Cardiac septum (tissue), 1 donor: Measurements from ENCODE around the gene PPP6R2. TPM values are rescaled to one million over a fixed set of nuclear protein-coding genes. Genes with fewer than 3 reads are reported as not detected.

Experiments used
- DNase-seq: peaks from one replicate; pipeline ENCODE4 v3.0.0-alpha.2; 2020; ENCODE audit warnings: low spot score
- intact Hi-C: fragments of 100-400 bp; cut with DNase I; formaldehyde crosslinking; loops from one replicate; pipeline ENCODE4 v1.14.0; 2022
- total RNA-seq: library from RNA; stranded (reverse); fragmentation: NEBNext Ultra II Directional; extraction: Animal tissue kit (Norgen Biotek cat#: 25700); gene quantifications from one replicate; pipeline ENCODE4 v1.2.1, GENCODE V29; 2021
- donor health status: DM: no; HTN: no; CAD: no.

Gene PPP6R2
- total RNA-seq, 1 donor from 2014 or later, result 37.1 TPM

DNA sequence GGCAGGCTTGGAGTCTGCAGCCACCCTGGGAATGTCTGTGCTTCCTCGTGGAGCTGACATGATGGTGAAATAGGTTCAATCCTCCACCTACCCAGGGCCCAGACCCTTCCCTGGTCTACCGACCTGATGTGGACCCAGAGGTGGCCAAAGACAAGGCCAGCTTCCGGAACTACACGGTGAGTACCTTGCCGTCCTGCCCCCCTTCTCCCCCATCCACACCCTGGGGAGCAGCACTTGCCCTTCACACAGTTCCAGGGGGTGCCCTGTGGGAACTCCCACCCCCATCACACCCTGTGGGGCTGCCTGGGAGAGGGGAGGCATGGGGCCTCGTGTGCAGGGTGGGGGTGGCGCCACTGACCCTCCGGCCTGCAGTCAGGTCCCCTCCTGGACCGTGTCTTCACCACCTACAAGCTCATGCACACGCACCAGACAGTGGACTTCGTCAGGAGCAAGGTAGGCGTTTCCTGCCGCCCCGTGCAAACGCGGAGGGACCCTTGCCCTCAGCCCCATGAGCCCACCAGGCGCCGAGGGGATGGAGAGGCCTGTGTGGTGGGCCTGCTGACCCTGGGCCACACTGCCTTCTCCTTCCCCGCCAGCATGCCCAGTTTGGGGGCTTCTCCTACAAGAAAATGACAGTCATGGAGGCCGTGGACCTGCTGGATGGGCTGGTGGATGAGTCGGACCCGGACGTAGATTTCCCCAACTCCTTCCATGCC is 144.3 kb downstream of the PPP6R2 start:
- intact Hi-C loops, result no loop called here
- no peak for DNase-seq

DNA sequence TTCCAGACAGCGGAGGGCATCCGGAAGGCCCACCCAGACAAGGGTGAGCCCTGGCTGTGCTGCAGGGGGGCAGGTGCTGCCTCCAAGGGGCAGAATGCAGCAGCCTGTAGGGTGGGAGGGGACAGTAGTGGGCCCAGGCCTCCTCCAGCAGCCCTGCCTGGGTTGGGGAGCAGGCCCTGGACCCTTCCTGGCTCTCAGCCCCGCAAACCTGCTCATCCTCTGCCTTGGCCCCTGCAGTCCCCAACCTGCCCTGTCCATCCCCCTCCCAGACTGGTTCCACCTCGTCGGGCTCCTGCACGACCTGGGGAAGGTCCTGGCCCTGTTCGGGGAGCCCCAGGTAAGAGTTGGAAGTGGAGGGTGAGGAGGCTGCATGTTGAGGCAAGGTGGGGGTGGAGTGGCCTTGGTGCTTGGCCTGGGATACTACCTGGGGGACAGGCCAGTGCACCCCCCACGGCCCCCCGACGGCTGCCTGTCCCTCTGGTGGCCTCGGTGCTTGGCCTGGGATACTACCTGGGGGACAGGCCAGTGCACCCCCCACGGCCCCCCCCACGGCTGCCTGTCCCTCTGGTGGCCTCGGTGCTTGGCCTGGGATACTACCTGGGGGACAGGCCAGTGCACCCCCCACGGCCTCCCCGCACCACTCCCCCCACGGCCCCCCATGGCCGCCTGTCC is 145.0 kb downstream of the PPP6R2 start:
- no peak for DNase-seq

GRCh38 chr22:50488886-50489285 is 145.8 kb downstream of the PPP6R2 start:
- intact Hi-C loops, result no loop called here
- no peak for DNase-seq

More for the DNA sequence above, 145.0 kb downstream of the PPP6R2 start:
- intact Hi-C loops, result no loop called here

DNA sequence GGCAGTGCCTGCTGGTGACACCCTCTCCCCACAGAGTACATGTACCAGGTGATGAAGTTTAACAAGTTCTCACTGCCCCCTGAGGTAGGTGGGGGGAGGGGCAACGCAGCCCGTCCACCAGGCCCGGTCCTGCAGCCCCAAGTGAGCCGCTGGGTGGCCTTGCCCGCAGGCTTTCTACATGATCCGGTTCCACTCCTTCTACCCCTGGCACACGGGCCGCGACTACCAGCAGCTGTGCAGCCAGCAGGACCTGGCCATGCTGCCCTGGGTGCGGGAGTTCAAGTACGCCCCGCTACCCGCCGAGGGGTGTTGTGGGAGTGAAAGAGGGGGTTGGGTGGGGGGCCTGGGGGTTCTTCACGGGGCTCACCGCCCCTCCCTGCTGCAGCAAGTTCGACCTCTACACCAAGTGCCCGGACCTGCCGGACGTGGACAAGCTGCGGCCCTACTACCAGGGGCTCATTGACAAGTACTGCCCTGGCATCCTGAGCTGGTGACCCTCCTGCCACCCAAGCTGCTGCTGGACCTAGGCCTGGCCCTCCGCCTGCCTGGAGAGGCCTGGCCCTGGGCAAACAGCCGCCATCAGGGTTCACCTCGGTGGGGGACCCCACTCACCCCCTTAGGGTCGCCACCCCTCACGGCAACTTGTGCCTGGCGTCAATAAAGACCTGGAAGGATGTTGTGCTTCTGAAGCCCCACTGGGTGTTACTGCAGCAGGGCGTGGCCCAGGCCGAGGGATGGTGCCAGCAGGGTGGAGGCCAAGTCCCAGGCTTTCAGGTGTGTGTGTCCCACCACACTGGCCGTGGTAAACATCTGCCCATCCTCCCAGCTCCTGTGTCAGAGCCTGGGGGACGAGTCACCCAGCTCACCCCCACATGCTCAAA is 146.5 kb downstream of the PPP6R2 start:
- no peak for DNase-seq
- intact Hi-C loops, result no loop called here

- no peak for DNase-seq
- intact Hi-C loops, result no loop called here
These were observed 147.6 kb downstream of the PPP6R2 start for GRCh38 chr22:50490531-50491308.

Other genes starting within 250 kb of the PPP6R2 start
- 0.30 TPM for gene PANX2, start 172.6 kb upstream of the PPP6R2 start, total RNA-seq
- gene TRABD, start 157.4 kb upstream of the PPP6R2 start, total RNA-seq, result 20.1 TPM
- gene SELENOO, start 142.3 kb upstream of the PPP6R2 start, total RNA-seq, result 12.7 TPM
- gene TUBGCP6, start 98.3 kb upstream of the PPP6R2 start, total RNA-seq, result 22.8 TPM
- gene HDAC10, start 92.1 kb upstream of the PPP6R2 start, total RNA-seq, result 13.1 TPM
- 32.5 TPM for gene MAPK12, start 81.6 kb upstream of the PPP6R2 start, total RNA-seq
- 11.7 TPM for gene MAPK11, start 72.9 kb upstream of the PPP6R2 start, total RNA-seq
- gene PLXNB2, start 35.7 kb upstream of the PPP6R2 start, total RNA-seq, result 85.7 TPM
- gene DENND6B, start 16.3 kb upstream of the PPP6R2 start, total RNA-seq, result 2.8 TPM
- 63.5 TPM for gene SBF1, start 131.7 kb downstream of the PPP6R2 start, total RNA-seq
- gene ADM2, start 138.2 kb downstream of the PPP6R2 start, total RNA-seq, result 0.13 TPM
- not detected for gene MIOX, start 143.5 kb downstream of the PPP6R2 start, total RNA-seq
- 28.7 TPM for gene LMF2, start 164.4 kb downstream of the PPP6R2 start, total RNA-seq
- 25.1 TPM for gene NCAPH2, start 164.9 kb downstream of the PPP6R2 start, total RNA-seq
- 2.4 TPM for gene SCO2, start 182.3 kb downstream of the PPP6R2 start, total RNA-seq
- gene TYMP, start 186.7 kb downstream of the PPP6R2 start, total RNA-seq, result 18.3 TPM
- gene KLHDC7B, start 202.6 kb downstream of the PPP6R2 start, total RNA-seq, result 0.08 TPM
- gene SYCE3, start 219.6 kb downstream of the PPP6R2 start, total RNA-seq, result not detected
- gene CPT1B, start 235.1 kb downstream of the PPP6R2 start, total RNA-seq, result 253 TPM
- 49.4 TPM for gene CHKB, start 239.5 kb downstream of the PPP6R2 start, total RNA-seq